Measurements from ENCODE around the gene RAB5A.

RAB5A gene

GRCh38 chr3:19907523-19907922, 39.4 kb upstream of the RAB5A start:
- TF ChIP-seq, protein P1, sequence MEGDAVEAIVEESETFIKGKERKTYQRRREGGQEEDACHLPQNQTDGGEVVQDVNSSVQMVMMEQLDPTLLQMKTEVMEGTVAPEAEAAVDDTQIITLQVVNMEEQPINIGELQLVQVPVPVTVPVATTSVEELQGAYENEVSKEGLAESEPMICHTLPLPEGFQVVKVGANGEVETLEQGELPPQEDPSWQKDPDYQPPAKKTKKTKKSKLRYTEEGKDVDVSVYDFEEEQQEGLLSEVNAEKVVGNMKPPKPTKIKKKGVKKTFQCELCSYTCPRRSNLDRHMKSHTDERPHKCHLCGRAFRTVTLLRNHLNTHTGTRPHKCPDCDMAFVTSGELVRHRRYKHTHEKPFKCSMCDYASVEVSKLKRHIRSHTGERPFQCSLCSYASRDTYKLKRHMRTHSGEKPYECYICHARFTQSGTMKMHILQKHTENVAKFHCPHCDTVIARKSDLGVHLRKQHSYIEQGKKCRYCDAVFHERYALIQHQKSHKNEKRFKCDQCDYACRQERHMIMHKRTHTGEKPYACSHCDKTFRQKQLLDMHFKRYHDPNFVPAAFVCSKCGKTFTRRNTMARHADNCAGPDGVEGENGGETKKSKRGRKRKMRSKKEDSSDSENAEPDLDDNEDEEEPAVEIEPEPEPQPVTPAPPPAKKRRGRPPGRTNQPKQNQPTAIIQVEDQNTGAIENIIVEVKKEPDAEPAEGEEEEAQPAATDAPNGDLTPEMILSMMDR (IDR thresholded peaks at IDR 0.05) = no peak
- no peak for DNase-seq (ENCODE audit: low spot score)
- no peak overlapping the region for H3K4me3 ChIP-seq
- no peak overlapping the region for H3K27ac ChIP-seq

DNA sequence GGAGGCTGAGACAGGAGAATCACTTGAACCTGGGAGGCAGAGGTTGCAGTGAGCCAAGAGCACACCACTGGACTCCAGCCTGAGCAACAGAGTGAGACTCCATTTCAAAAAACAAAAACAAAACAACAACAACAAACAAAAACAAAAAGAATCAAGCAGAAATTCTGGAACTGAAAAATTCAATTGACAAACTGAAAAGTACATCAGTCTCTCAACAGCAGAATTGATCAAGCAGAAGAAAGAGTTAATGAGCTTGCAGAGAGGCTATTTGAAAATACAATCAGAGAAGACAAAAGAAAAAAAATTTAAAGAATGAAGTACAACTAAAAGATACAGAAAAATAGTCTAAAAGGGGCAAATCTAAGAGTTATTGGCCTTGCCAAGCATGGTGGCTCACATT, 35.4 kb upstream of the RAB5A start:
- DNase-seq (ENCODE audit: low spot score) = no peak
- TF ChIP-seq, protein P1 (IDR thresholded peaks at IDR 0.05) = no peak
- no peak overlapping the region for H3K27ac ChIP-seq
- no peak overlapping the region for H3K4me3 ChIP-seq

- no peak overlapping the region for H3K4me3 ChIP-seq
- TF ChIP-seq, protein P1 (IDR thresholded peaks at IDR 0.05) = no peak
- H3K27ac ChIP-seq = no peak overlapping the region
- DNase-seq (ENCODE audit: low spot score) = no peak
These were observed 29.7 kb upstream of the RAB5A start for GRCh38 chr3:19917167-19917566.

DNA sequence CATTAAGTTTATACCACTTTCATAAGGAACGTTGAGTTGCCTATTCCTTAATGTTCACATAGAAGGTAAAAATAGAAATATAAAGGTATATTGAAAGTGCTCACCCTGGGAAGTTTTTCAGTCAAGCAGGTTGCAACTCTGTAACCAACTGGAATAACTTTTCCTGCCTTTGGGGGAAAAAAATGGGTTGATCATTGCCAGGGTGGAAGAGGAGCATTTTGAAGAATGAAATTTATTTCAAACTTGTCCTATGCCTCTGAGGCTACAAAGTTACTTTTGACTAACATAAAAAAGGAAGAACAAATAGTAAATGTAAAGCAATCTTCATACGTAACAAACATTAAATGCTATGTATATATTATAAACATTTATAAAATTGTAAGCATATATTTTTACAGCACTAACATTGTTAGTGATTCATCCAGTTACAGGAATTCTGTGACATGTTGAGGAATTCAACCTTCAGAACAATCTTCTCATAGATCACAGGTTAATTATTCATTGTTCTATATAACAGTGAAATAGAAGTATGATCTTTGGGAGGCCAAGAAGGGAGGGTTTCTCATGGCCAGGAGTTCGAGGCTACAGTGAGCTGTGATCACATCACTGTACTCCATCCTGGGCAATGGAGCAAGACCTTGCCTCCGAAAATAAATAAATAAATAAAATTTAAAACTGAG, 26.4 kb upstream of the RAB5A start:
- no peak for DNase-seq (ENCODE audit: low spot score)
- Histone ChIP-seq H3K27ac (no peak overlapping the region), H3K4me3 (no peak overlapping the region)
- TF ChIP-seq, protein P1 (IDR thresholded peaks at IDR 0.05) = no peak

GRCh38 chr3:19931180-19931692, 15.7 kb upstream of the RAB5A start:
- H3K4me3 ChIP-seq = no peak overlapping the region
- no peak overlapping the region for H3K27ac ChIP-seq
- TF ChIP-seq, protein P1 (IDR thresholded peaks at IDR 0.05) = no peak
- DNase-seq (ENCODE audit: low spot score) = no peak

- DNase-seq (ENCODE audit: low spot score) = no peak
- Histone ChIP-seq H3K27ac (no peak overlapping the region), H3K4me3 (no peak overlapping the region)
- TF ChIP-seq, protein P1 (IDR thresholded peaks at IDR 0.05) = no peak
These were observed 15.1 kb upstream of the RAB5A start for GRCh38 chr3:19931767-19932188.

GRCh38 chr3:19932422-19932821, 14.5 kb upstream of the RAB5A start:
- TF ChIP-seq, protein P1 (IDR thresholded peaks at IDR 0.05) = no peak
- Histone ChIP-seq H3K27ac (no peak overlapping the region), H3K4me3 (no peak overlapping the region)
- DNase-seq (ENCODE audit: low spot score) = no peak

Data from coronary artery (tissue), 2 donors.